GM12892 (cell line): Measurements from ENCODE around the gene DLX3.
A peak's percentile ranks its signal among the peaks of the same experiment; 100 is the strongest.

Experiments used
- DNase-seq: peaks from one replicate; pipeline ENCODE4 v3.0.0; 2011; ENCODE audit not compliant: insufficient read length
- FAIRE-seq: peaks from 2 replicates; lab custom pipeline; 2011; peaks lifted over from hg19 to GRCh38; lab: Jason Lieb, UNC
- POLR2A ChIP-seq: IDR thresholded peaks from 2 replicates; pipeline ENCODE4 v1.6.1; 2011; ENCODE audit warnings: low read depth, low read length, control low read depth
- POLR2AphosphoS5 ChIP-seq: IDR thresholded peaks from 2 replicates; pipeline ENCODE4 v1.6.1; 2011; ENCODE audit warnings: low read depth, low read length, control low read depth
- TAF1 ChIP-seq: IDR thresholded peaks from 2 replicates; pipeline ENCODE4 v1.6.1; 2011; ENCODE audit warnings: low read depth, mild to moderate bottlenecking, control low read depth, low read length, borderline replicate concordance

DLX3 gene

GRCh38 chr17:49976163-49976827 is 18.7 kb downstream of the DLX3 start:
- DNase-seq (no peak), FAIRE-seq (no peak)
- TF ChIP-seq POLR2AphosphoS5, result no peak
- no peak for TF ChIP-seq TAF1
- TF ChIP-seq POLR2A, result no peak

- FAIRE-seq, result no peak
- DNase-seq, result no peak
- TF ChIP-seq POLR2A (no peak), POLR2AphosphoS5 (no peak), TAF1 (no peak)
Measured at GRCh38 chr17:49975531-49975930, 19.5 kb downstream of the DLX3 start.

GRCh38 chr17:49973271-49973615 is 21.8 kb downstream of the DLX3 start:
- no peak for FAIRE-seq
- DNase-seq, result no peak

GRCh38 chr17:49972486-49973270 is 22.3 kb downstream of the DLX3 start:
- TF ChIP-seq POLR2AphosphoS5 (no peak), TAF1 (no peak), POLR2A (no peak)
- no peak for FAIRE-seq
- DNase-seq, result no peak

More at GRCh38 chr17:49973271-49973615, 21.8 kb downstream of the DLX3 start:
- TF ChIP-seq TAF1, result no peak
- TF ChIP-seq POLR2AphosphoS5, result no peak
- no peak for TF ChIP-seq POLR2A

- FAIRE-seq, result no peak
- DNase-seq, result no peak
- TF ChIP-seq POLR2AphosphoS5, result no peak
- no peak for TF ChIP-seq POLR2A
- no peak for TF ChIP-seq TAF1
Measured at GRCh38 chr17:49971848-49972485, 23.1 kb downstream of the DLX3 start.

- TF ChIP-seq POLR2AphosphoS5, result no peak
- DNase-seq (no peak), FAIRE-seq (no peak)
Measured at GRCh38 chr17:49971199-49971847, 23.7 kb downstream of the DLX3 start.

- TF ChIP-seq POLR2AphosphoS5 (no peak), POLR2A (no peak), TAF1 (no peak)
- DNase-seq (no peak), FAIRE-seq (no peak)
Measured at GRCh38 chr17:49970498-49970897, 24.5 kb downstream of the DLX3 start.

- TF ChIP-seq POLR2A (no peak), TAF1 (no peak), POLR2AphosphoS5 (no peak)
- FAIRE-seq (no peak), DNase-seq (no peak)
Measured at GRCh38 chr17:49969795-49970389, 25.1 kb downstream of the DLX3 start.

GRCh38 chr17:49969134-49969759 is 25.8 kb downstream of the DLX3 start, which contains the start of gene DLX4:
Gene DLX4, plus strand, starts transcription at chr17:49969190. Its CDS starts 279 bp downstream, at chr17:49969469.
- FAIRE-seq (no peak), DNase-seq (peak; percentile 84)
- TF ChIP-seq POLR2AphosphoS5 (no peak), POLR2A (no peak), TAF1 (no peak)

- TF ChIP-seq POLR2A (peak; percentile 31; the same call in 1 of the 2 replicates), POLR2AphosphoS5 (no peak), TAF1 (no peak)
- peak; percentile 84 for DNase-seq
- peak; percentile 73 for FAIRE-seq
Measured at GRCh38 chr17:49968405-49969133, 26.5 kb downstream of the DLX3 start.
